Fibroblast of lung (primary cell): ENCODE measurements around the gene PRKCD. TPM values are rescaled to one million over a fixed set of nuclear protein-coding genes. Genes with fewer than 3 reads are reported as not detected.

Experiments used
- DNase-seq, 2 donors: peaks; one replicate each; pipeline versions ENCODE4 v3.0.0 to v3.0.0-alpha.2; 2010; ENCODE audit warnings: low read depth in 2 of 2
- H2AFZ ChIP-seq: 2 replicates; pipeline ENCODE4 v1.5.1; 2012; ENCODE audit warnings: low read length, control low read depth, inconsistent platforms
- H3K27ac ChIP-seq: 2 replicates; pipeline ENCODE4 v1.5.1; 2011; ENCODE audit warnings: low read length, control low read depth; ENCODE audit not compliant: insufficient read depth
- H3K27me3 ChIP-seq: 2 replicates; pipeline ENCODE4 v1.5.1; 2011; ENCODE audit warnings: mild to moderate bottlenecking, low read length; ENCODE audit not compliant: control insufficient read depth, insufficient read depth
- H3K36me3 ChIP-seq: 2 replicates; pipeline ENCODE4 v1.5.1; 2011; ENCODE audit warnings: low read length; ENCODE audit not compliant: control insufficient read depth, insufficient read depth
- H3K4me1 ChIP-seq: 2 replicates; pipeline ENCODE4 v1.5.1; 2011; ENCODE audit warnings: low read length; ENCODE audit not compliant: control insufficient read depth, insufficient read depth; ENCODE audit errors: extremely low read depth
- H3K4me2 ChIP-seq: 2 replicates; pipeline ENCODE4 v1.5.1; 2011; ENCODE audit warnings: low read length, control low read depth; ENCODE audit not compliant: insufficient read depth; ENCODE audit errors: extremely low read depth
- H3K4me3 ChIP-seq, 4 experiments: fragments of 200-600 bp in 1 of 4; sonication (generic) in 1 of 4; replicated peaks in 1 of 4; 2 replicates each; pipeline ENCODE4 v1.5.1; 2011 to 2016; ENCODE audit warnings: low read length in 4 of 4, low read depth in 3 of 4, mild to moderate bottlenecking in 3 of 4, control low read depth in 2 of 4, inconsistent platforms in 1 of 4, mixed read lengths in 1 of 4; ENCODE audit not compliant: insufficient read depth in 1 of 4; ENCODE audit errors: control extremely low read depth in 1 of 4
- H3K79me2 ChIP-seq: 2 replicates; pipeline ENCODE4 v1.5.1; 2012; ENCODE audit warnings: mild to moderate bottlenecking, low read length, inconsistent platforms; ENCODE audit not compliant: control insufficient read depth, insufficient read depth
- H3K9ac ChIP-seq: 2 replicates; pipeline ENCODE4 v1.5.1; 2011; ENCODE audit warnings: mild to moderate bottlenecking, low read length, control low read depth; ENCODE audit not compliant: insufficient read depth
- H3K9me3 ChIP-seq: 2 replicates; pipeline ENCODE4 v1.5.1; 2012; ENCODE audit warnings: low read depth, low read length; ENCODE audit not compliant: control insufficient read depth, insufficient read depth
- H4K20me1 ChIP-seq: 2 replicates; pipeline ENCODE4 v1.5.1; 2011; ENCODE audit warnings: low read length; ENCODE audit not compliant: control insufficient read depth, insufficient read depth; ENCODE audit errors: extremely low read depth
- EZH2 ChIP-seq: IDR thresholded peaks from 2 replicates; pipeline ENCODE4 v1.5.1; 2012; ENCODE audit warnings: low read length, control low read depth, mild to moderate bottlenecking; ENCODE audit errors: missing control alignments
- polyA plus RNA-seq, 2 donors: library from polyadenylated mRNA; depleted of rRNA in 1 of 2; stranded (reverse) in 1 of 2; unstranded in 1 of 2; fragments of >200 nt; gene quantifications; 2 replicates each; pipeline ENCODE4 v1.2.1, GENCODE V29; 2011 to 2012; ENCODE audit warnings: missing spikeins in 1 of 2
- total RNA-seq: library from RNA; depleted of rRNA; stranded (reverse); fragments of >200 nt; gene quantifications from 2 replicates; pipeline ENCODE4 v1.2.1, GENCODE V29; 2014
- TF ChIP-seq, protein P1 (sequence below), 2 donors: IDR thresholded peaks in 1 of 2; conservative IDR thresholded peaks in 1 of 2; 1 replicate in 1 of 2; 2 replicates in 1 of 2; pipeline ENCODE4 v1.5.1; 2011 to 2012; ENCODE audit warnings: low read length in 2 of 2, control low read depth in 1 of 2, inconsistent platforms in 1 of 2, low read depth in 1 of 2, mild to moderate bottlenecking in 1 of 2

PRKCD gene
- total and polyA plus RNA-seq, 2 donors (not counting 1 experiment from before 2014, with no cell fraction given): 3.8 to 21.2 TPM

DNA sequence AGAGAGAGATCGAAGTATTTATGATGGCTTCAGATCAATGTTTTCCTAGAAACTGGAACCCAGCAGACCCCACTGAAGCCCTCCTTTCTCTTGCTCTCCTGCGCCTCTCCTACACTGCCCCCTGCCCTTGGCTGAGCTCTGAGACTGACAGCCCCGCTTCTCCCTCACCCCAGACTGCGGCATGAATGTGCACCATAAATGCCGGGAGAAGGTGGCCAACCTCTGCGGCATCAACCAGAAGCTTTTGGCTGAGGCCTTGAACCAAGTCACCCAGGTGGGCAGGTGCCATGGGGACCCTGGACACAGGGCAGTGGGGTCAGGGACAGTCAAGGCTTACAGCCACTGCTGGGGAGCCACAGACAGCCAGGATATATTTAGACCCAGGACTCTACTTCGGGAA, 23.7 kb downstream of the PRKCD start:
- Histone ChIP-seq H3K9me3 (no peaks in the 10 kb centered on the region), H4K20me1 (no peaks in the 10 kb centered on the region), H2AFZ (no peak overlapping the region), H3K9ac (no peak overlapping the region), H3K79me2 (no peaks in the 10 kb centered on the region), H3K36me3 (peaks cover 23% of the 10 kb centered on the region), H3K27ac (no peak overlapping the region), H3K4me1 (no peaks in the 10 kb centered on the region), H3K4me2 (no peak overlapping the region), H3K4me3 (no peak overlapping the region), H3K27me3 (no peaks in the 10 kb centered on the region)
- TF ChIP-seq EZH2: no peak
- TF ChIP-seq, protein P1, sequence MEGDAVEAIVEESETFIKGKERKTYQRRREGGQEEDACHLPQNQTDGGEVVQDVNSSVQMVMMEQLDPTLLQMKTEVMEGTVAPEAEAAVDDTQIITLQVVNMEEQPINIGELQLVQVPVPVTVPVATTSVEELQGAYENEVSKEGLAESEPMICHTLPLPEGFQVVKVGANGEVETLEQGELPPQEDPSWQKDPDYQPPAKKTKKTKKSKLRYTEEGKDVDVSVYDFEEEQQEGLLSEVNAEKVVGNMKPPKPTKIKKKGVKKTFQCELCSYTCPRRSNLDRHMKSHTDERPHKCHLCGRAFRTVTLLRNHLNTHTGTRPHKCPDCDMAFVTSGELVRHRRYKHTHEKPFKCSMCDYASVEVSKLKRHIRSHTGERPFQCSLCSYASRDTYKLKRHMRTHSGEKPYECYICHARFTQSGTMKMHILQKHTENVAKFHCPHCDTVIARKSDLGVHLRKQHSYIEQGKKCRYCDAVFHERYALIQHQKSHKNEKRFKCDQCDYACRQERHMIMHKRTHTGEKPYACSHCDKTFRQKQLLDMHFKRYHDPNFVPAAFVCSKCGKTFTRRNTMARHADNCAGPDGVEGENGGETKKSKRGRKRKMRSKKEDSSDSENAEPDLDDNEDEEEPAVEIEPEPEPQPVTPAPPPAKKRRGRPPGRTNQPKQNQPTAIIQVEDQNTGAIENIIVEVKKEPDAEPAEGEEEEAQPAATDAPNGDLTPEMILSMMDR (conservative IDR thresholded peaks at IDR 0.05 in 1 of 2, IDR thresholded peaks at IDR 0.05 in 1 of 2; ENCODE audit: low read depth in 1 of 2, low read length in 2 of 2): no peak
- DNase-seq: no peak

DNA sequence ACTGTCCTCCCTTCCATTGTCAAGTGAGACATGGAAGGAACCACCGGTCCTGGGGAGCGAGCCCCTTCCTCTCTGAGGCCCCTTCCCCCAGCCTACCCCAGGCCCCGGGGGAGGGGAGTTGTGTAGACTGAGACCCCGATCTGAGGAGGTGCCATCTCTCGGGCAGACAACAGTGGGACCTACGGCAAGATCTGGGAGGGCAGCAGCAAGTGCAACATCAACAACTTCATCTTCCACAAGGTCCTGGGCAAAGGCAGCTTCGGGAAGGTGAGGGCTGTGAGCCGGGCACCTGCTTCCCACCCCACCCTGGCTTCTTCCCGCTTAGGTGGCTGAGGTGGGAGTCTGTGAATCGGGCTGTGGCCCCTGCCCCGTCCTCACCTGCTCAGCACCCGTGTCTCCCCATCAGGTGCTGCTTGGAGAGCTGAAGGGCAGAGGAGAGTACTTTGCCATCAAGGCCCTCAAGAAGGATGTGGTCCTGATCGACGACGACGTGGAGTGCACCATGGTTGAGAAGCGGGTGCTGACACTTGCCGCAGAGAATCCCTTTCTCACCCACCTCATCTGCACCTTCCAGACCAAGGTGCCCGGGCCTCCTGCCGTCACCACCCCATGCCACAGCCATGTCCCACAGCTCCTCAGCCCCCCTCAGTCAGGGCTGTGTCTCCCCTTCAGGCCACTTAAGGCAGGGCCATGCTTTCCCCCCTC, 24.9 kb downstream of the PRKCD start:
- no peak for DNase-seq
- H3K9me3 ChIP-seq: no peaks in the 10 kb centered on the region
- no peaks in the 10 kb centered on the region for H3K27me3 ChIP-seq
- H3K36me3 ChIP-seq: peaks cover 25% of the 10 kb centered on the region
- no peak overlapping the region for H3K9ac ChIP-seq
- TF ChIP-seq, protein P1 (conservative IDR thresholded peaks at IDR 0.05 in 1 of 2, IDR thresholded peaks at IDR 0.05 in 1 of 2; ENCODE audit: low read depth in 1 of 2, low read length in 2 of 2): no peak
- TF ChIP-seq EZH2: no peak
- H3K27ac ChIP-seq: no peak overlapping the region
- H3K4me3 ChIP-seq: no peak overlapping the region
- H2AFZ ChIP-seq: no peak overlapping the region
- H3K4me1 ChIP-seq: no peaks in the 10 kb centered on the region
- no peak overlapping the region for H3K4me2 ChIP-seq
- H4K20me1 ChIP-seq: no peaks in the 10 kb centered on the region
- H3K79me2 ChIP-seq: no peaks in the 10 kb centered on the region

DNA sequence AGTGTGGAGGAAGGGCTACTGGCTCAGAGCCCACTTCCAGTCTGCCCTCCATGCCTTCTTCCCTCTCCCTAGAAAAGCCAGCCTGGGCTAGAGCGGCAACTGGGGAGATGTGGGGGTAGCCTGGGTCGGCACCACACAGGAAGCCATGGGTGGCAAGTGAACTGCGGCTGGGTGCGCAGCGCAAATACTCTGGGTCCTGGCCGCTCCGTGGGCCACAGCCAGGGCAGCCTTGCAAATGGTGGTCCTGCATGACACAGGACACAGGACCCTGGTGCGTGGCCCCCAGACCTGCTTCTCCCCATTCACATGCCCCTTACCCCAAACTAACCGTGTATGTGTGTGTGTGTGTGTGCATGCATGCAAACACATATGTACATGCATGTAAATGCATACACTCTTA, 25.7 kb downstream of the PRKCD start:
- Histone ChIP-seq H3K27ac (no peak overlapping the region), H3K4me3 (no peak overlapping the region), H3K9me3 (no peaks in the 10 kb centered on the region), H4K20me1 (no peaks in the 10 kb centered on the region), H3K4me2 (no peak overlapping the region), H2AFZ (no peak overlapping the region), H3K27me3 (no peaks in the 10 kb centered on the region), H3K9ac (no peak overlapping the region), H3K36me3 (peaks cover 18% of the 10 kb centered on the region), H3K4me1 (no peaks in the 10 kb centered on the region), H3K79me2 (no peaks in the 10 kb centered on the region)
- TF ChIP-seq EZH2: no peak
- TF ChIP-seq, protein P1 (conservative IDR thresholded peaks at IDR 0.05 in 1 of 2, IDR thresholded peaks at IDR 0.05 in 1 of 2; ENCODE audit: low read depth in 1 of 2, low read length in 2 of 2): no peak
- DNase-seq: no peak
